ENCODE data around the gene CCL18. TPM values are rescaled to one million over a fixed set of nuclear protein-coding genes. Genes with fewer than 3 reads are reported as not detected.

CCL18 gene
- total and polyA plus RNA-seq, 2 donors (not counting 3 experiments of a cell fraction or from before 2014, with no cell fraction given) = not detected

DNA sequence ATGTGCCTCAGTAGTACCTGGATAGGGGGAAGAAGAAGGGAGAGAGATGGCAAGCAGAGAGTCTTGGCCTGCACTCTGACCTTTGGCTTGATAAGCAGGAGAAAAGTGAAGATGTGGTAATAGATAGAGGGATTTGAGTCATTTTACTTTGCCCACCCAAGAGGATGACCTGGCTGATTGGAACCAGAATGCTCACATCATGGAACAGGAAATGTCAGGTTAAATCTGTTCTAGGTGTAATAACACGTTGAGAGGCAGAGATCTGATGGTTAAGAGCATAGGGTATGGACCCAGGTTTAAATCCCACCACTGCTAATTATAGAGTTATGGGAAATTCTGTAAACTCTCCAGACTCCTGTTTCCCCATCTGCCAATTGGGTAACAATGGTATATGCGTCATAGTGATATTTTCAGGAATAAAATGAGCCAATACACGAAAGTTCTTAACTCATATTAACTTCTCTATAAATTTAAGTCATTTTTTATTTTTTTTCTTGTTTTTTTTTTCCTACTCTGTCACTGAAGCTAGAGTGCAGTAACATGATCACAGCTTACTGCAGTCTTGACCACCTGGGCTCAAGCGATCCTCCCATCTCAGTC is 8.1 kb upstream of the CCL18 start:
- peaks cover 0 to 4% of the 10 kb centered on the region in 2 experiments for H3K27me3 ChIP-seq (ENCODE audit: control insufficient read depth in 2 of 2, insufficient read depth in 2 of 2, low read length in 2 of 2)
- ChIA-PET POLR2A (no interaction called here), CTCF (interaction anchor here (1.7 to 2.9 kb wide), 3 partner anchors 16 to 87 kb away, joined by 5 to 10 read pairs (median 9); no protein-coding TSS in a partner anchor)
- no peaks in the 10 kb centered on the region for H3K79me2 ChIP-seq (ENCODE audit: control insufficient read depth, insufficient read depth, low read length)
- intact Hi-C loops (cut with micrococcal nuclease) (no loop called here), dilution Hi-C loops (cut with MboI; ENCODE audit: extremely low pct_ligation_motif_present, low sequenced_read_pairs) (no loop called here)
- DNase-seq (ENCODE audit: low read depth, low spot score) (no peak), FAIRE-seq (no peak)
- no TSS peak for BruUV-seq (replicated peaks)
- no peak overlapping the region for H3K4me2 ChIP-seq (ENCODE audit: insufficient read depth, low read length)
- no peaks in the 10 kb centered on the region for H3K9me1 ChIP-seq (replicated peaks; ENCODE audit: control insufficient read depth, extremely low read depth, insufficient read depth, low read length)
- H3K9me3 ChIP-seq (replicated peaks; ENCODE audit: control insufficient read depth, insufficient read depth, low read length) = no peaks in the 10 kb centered on the region
- no peak overlapping the region for H3K4me3 ChIP-seq (replicated peaks in 1 of 3; ENCODE audit: insufficient read depth in 1 of 3, low read depth in 1 of 3, low read length in 3 of 3)
- H2AFZ ChIP-seq (ENCODE audit: low read depth, low read length) = no peak overlapping the region
- H3K27ac ChIP-seq (ENCODE audit: insufficient read depth, low read depth, low read length) = no peak overlapping the region
- TF ChIP-seq MYC (IDR thresholded peaks at IDR 0.05; ENCODE audit: low read depth, low read length) (no peak), GATA2 (IDR thresholded peaks at IDR 0.05; ENCODE audit: insufficient read depth, insufficient read length, low read depth, low read length) (no peak), FOS (IDR thresholded peaks at IDR 0.05; ENCODE audit: borderline replicate concordance, insufficient read depth, low read length) (no peak), JUN (IDR thresholded peaks at IDR 0.05; ENCODE audit: borderline replicate concordance, insufficient read depth, insufficient read length, low read depth) (no peak), POLR2A (IDR thresholded peaks at IDR 0.05; ENCODE audit: low read depth, low read length) (no peak), EZH2 (IDR thresholded peaks at IDR 0.05; ENCODE audit: borderline replicate concordance, low read depth, low read length, severe bottlenecking) (no peak), POLR2AphosphoS5 (IDR thresholded peaks at IDR 0.05; ENCODE audit: insufficient read depth, low read depth, low read length) (no peak)
- TF ChIP-seq, protein P1, sequence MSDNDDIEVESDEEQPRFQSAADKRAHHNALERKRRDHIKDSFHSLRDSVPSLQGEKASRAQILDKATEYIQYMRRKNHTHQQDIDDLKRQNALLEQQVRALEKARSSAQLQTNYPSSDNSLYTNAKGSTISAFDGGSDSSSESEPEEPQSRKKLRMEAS (IDR thresholded peaks at IDR 0.05; ENCODE audit: insufficient read depth, insufficient read length) = no peak
- TF ChIP-seq, protein P2, sequence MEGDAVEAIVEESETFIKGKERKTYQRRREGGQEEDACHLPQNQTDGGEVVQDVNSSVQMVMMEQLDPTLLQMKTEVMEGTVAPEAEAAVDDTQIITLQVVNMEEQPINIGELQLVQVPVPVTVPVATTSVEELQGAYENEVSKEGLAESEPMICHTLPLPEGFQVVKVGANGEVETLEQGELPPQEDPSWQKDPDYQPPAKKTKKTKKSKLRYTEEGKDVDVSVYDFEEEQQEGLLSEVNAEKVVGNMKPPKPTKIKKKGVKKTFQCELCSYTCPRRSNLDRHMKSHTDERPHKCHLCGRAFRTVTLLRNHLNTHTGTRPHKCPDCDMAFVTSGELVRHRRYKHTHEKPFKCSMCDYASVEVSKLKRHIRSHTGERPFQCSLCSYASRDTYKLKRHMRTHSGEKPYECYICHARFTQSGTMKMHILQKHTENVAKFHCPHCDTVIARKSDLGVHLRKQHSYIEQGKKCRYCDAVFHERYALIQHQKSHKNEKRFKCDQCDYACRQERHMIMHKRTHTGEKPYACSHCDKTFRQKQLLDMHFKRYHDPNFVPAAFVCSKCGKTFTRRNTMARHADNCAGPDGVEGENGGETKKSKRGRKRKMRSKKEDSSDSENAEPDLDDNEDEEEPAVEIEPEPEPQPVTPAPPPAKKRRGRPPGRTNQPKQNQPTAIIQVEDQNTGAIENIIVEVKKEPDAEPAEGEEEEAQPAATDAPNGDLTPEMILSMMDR (IDR thresholded peaks at IDR 0.05; ENCODE audit: extremely low read depth in 1 of 2, insufficient read depth in 1 of 2, low read depth in 1 of 2, low read length in 2 of 2) = no peak
- no peak overlapping the region for H3K9ac ChIP-seq (replicated peaks; ENCODE audit: extremely low read depth, insufficient read depth, low read length)
- H3K4me1 ChIP-seq (ENCODE audit: control insufficient read depth, extremely low read depth, insufficient read depth, low read length) = no peaks in the 10 kb centered on the region
- no peaks in the 10 kb centered on the region for H4K20me1 ChIP-seq (replicated peaks; ENCODE audit: control insufficient read depth, extremely low read depth, insufficient read depth, low read length)
- no peaks in the 10 kb centered on the region for H3K36me3 ChIP-seq (ENCODE audit: control insufficient read depth in 2 of 2, extremely low read depth in 1 of 2, insufficient read depth in 2 of 2, low read length in 2 of 2)
